GM12891 (cell line): ENCODE data around the gene RALGPS1.

Experiments used
- DNase-seq: peaks from one replicate; pipeline ENCODE4 v3.0.0; 2011; ENCODE audit warnings: low spot score; ENCODE audit not compliant: insufficient read length
- FAIRE-seq: peaks from 2 replicates; lab custom pipeline; 2011; peaks lifted over from hg19 to GRCh38; lab: Jason Lieb, UNC
- PAX5 ChIP-seq: IDR thresholded peaks from 2 replicates; pipeline ENCODE4 v1.6.1; 2011; ENCODE audit warnings: low read length, moderate library complexity, mild to moderate bottlenecking; ENCODE audit not compliant: insufficient read depth, severe bottlenecking
- POLR2A ChIP-seq: IDR thresholded peaks from 2 replicates; pipeline ENCODE4 v1.6.1; 2011; ENCODE audit warnings: low read depth, low read length, control low read depth
- POLR2AphosphoS5 ChIP-seq: IDR thresholded peaks from 2 replicates; pipeline ENCODE4 v1.6.1; 2011; ENCODE audit warnings: low read depth, low read length, control low read depth
- POU2F2 ChIP-seq: IDR thresholded peaks from 2 replicates; pipeline ENCODE4 v1.6.1; 2011; ENCODE audit warnings: low read depth, mild to moderate bottlenecking, control low read depth, low read length, moderate library complexity
- SPI1 ChIP-seq: IDR thresholded peaks from 2 replicates; pipeline ENCODE4 v1.6.1; 2011; ENCODE audit warnings: low read depth, low read length, control low read depth
- TAF1 ChIP-seq: IDR thresholded peaks from 2 replicates; pipeline ENCODE4 v1.6.1; 2011; ENCODE audit warnings: low read depth, low read length, control low read depth

The RALGPS1 gene

GRCh38 chr9:127153501-127153900, 238.9 kb downstream of the RALGPS1 start:
- TF ChIP-seq POLR2AphosphoS5 (no peak), SPI1 (0 out of 2 replicates have a peak, but pooled peaks have one; percentile 19)
- no peak for DNase-seq
- FAIRE-seq: no peak

DNA sequence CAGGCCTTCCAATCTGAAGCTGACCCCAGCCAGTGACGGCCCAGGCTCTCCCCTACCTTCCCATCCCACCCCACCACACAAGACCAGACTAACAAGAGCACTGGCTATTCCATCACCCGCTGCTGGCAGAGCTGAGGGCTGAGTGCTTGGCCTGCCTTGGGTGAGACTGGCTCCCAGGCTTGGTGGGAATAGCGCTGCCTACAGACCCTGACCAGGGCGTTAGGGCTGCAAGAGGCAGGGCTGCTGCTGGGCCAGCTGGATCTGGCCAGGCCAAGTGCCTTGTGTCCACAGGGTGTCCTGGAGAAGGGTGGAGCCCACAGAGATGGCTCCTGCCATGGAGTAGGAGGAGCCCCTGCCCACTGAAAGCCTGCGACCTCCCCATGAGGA, 239.4 kb downstream of the RALGPS1 start:
- DNase-seq (no peak), FAIRE-seq (no peak)
- no peak for TF ChIP-seq SPI1
- TF ChIP-seq POLR2A: no peak
- no peak for TF ChIP-seq PAX5
- no peak for TF ChIP-seq POU2F2
- no peak for TF ChIP-seq TAF1
- no peak for TF ChIP-seq POLR2AphosphoS5

DNA sequence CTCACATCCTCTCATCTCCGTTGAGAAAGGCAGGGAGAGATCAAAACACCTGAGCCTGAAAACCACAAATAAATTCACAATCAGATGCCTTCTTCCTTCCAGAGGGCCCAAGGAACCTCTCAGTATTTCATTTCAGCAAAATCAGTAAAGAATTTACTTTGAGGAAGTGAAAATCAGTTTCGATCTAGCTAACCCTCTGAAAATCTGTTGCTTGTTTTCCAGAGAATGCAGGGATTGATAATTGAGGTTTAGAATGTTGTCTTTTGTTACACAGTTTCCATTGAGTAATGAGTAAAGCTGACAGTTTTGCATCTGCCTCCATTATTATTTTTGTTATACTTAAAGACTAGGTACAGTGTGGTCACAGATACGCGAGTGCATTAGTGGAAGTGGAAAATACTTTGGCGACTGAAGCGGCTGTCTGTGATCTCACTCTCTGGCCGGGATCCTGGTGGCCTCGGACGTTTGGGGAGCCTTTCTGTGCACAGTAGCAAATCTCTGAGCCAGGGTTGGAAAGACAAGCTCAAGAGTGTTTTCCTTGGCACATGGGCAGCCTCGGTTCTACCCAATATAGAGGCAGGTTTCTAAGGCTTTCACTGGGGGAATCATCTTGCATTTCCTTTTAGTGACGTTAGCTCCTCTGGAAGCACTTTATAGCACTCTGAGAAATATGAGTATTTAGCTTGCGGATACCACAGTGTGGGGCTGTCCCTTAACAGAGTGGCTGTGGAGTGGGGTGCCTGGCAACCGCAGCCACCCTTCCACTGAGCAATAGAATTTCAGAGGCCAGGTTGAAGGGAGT, 240.0 kb downstream of the RALGPS1 start:
- peak; percentile 97 for TF ChIP-seq SPI1
- no peak for TF ChIP-seq POLR2AphosphoS5
- no peak for TF ChIP-seq PAX5
- no peak for TF ChIP-seq TAF1
- no peak for TF ChIP-seq POLR2A
- TF ChIP-seq POU2F2: no peak
- DNase-seq (no peak), FAIRE-seq (no peak)

DNA sequence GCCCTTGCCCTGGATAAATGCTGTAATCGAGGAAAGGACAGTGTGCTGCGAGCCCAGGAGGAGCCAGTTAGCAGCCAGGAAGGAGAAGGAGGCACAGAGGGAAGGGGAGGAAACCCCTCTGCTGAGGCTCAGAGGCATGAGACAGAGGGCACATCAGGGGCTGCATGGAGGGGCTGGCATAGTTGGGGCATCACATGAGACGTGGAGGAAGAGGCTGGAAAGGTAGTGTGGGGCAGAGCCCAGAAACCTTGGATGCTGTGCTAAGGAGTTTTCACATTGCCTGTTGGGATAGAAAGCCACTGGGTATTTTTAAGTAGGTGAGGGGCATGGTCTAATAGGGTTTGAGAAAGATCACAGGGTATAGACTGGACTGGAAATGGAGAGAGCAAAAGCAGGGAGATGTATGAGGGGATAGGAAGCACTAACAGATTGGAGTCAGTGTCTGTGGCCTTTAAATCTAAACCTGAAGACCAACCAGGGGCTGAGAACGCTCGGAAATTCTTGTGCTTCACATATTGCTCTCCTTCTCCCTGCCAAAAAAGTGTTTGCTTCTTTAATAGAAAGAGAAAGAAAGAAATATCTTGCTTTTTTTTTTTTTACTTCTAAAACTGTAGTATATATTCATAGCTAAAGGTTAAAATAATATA, 240.9 kb downstream of the RALGPS1 start:
- DNase-seq (no peak), FAIRE-seq (no peak)
- no peak for TF ChIP-seq PAX5
- no peak for TF ChIP-seq POLR2AphosphoS5
- TF ChIP-seq POLR2A: no peak
- TF ChIP-seq SPI1: no peak
- TF ChIP-seq TAF1: no peak
- TF ChIP-seq POU2F2: no peak

DNA sequence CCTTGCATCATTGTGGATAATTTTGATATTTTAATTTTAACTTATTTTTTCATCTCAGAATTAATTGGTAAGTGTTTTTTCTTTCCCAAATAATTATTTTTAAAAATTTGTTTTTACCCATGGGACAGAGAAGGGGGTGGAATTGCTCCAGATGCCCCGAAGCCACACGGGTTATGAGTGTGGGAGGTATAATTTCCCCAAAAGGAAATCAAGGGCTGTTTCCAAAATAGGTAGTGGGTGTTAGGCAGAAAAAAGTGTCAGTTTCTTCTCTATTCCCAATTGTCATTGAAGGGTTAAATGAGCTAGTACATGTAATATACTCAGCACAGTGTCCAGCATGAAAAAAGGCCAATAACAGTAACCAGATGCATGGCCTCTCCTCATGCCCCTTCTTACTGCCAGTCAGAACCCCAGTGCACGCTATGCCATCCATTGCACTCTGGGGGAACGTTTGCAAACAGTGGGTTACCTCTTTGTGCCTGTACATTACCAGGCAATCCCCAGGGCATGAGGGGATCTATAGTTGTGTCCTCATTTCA, 244.3 kb downstream of the RALGPS1 start:
- TF ChIP-seq SPI1: no peak
- no peak for TF ChIP-seq POLR2A
- TF ChIP-seq POLR2AphosphoS5: no peak
- TF ChIP-seq POU2F2: no peak
- TF ChIP-seq TAF1: no peak
- TF ChIP-seq PAX5: no peak
- DNase-seq (no peak), FAIRE-seq (no peak)

- no peak for FAIRE-seq
- TF ChIP-seq POLR2AphosphoS5 (no peak), SPI1 (no peak), TAF1 (no peak), POU2F2 (no peak), PAX5 (no peak), POLR2A (no peak)
- DNase-seq: no peak
Observed at GRCh38 chr9:127159325-127159801, 244.8 kb downstream of the RALGPS1 start.

GRCh38 chr9:127159949-127160610, 245.5 kb downstream of the RALGPS1 start:
- TF ChIP-seq POLR2A (no peak), TAF1 (no peak), POU2F2 (no peak), PAX5 (no peak), SPI1 (no peak), POLR2AphosphoS5 (no peak)
- FAIRE-seq (no peak), DNase-seq (no peak)

DNA sequence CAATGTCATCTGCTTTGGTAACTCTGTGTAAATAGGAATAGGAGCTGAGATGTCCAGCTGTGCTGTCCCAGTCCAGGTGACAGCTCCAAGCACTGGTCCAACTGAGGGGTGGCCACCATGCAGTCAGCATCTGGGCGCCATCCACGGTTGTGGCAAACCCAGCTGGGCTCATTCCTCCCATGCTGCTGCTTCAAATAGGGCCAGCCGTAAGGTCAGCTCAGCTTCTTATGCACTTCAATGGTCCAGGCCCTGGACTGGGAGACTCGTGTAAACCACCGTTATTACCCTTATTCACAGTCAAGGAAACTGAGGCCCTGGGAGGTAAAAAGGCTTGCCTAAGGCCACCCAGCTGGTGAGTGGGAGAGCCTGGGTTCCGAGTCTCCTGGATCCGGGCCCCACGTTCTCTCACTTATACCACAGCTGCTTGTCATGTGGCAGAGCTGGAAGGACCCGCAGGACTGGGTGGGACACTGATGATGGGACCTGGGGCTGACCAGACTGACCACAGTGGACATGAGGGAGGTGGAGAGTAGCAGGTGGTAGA, 246.6 kb downstream of the RALGPS1 start:
- DNase-seq (no peak), FAIRE-seq (no peak)
- TF ChIP-seq POLR2A: no peak
- no peak for TF ChIP-seq POU2F2
- TF ChIP-seq SPI1: no peak
- no peak for TF ChIP-seq POLR2AphosphoS5
- no peak for TF ChIP-seq TAF1
- TF ChIP-seq PAX5: no peak
